HG03175 (cell line): ENCODE measurements around the gene NARF.
"Not testable (repeated sequence)": the region's sequence is repeated elsewhere in the genome, so short reads cannot be mapped to it uniquely, and the experiment has no call there.

Experiments used
- ATAC-seq: cut with Tn5 transposase; IDR thresholded peaks from one replicate; pipeline ENCODE4 v1.9.1; 2021; ENCODE audit warnings: mild to moderate bottlenecking, moderate library complexity; ENCODE audit not compliant: unreplicated experiment

The NARF gene

DNA sequence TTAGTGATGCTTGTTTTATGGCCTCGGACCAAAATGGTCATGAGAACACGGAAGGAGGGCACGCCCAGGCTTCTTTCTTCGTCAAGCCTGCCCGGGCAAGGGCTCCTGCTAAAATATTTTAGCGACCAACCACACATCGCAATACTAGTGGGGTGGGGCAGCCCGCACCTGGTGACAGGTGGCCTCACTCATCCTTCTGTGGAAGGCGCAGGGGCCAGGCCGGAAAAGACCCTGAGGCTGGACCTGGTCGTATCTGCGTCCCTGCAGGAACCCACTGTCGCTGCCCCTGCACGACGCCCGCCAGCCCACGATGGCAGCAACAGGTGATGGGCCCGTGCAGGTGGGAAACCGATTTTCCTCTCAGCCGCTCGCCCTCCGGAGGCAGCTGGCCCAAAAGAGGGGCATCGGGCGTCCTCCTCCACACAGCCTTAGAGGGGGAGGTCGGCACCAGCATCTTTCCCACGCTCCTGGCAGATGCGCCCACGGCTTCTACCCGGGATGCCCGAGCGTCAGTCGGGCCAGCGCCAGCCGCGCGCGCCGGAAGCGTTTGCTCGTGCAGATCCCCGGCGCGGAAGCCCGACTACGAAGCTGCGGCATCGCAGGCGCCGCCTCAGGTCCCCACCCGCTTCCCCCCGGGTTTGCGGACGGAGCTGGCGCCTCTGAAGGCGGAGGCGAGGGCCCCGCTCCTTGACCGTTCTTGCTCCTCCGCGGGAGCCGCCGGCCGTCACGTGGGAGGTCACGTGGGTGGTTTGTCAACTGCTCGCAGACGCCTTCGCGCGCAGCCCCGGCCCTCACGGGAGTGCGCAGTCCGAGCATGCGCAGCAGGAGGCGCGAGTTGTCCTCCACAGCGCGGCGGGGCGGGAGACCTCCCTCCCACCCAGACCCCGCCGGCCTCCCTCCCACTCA, 38.2 kb downstream of the NARF start:
- peak; percentile 69 for ATAC-seq

- no peak for ATAC-seq
Measured at GRCh38 chr17:82497483-82498405, 39.2 kb downstream of the NARF start.

DNA sequence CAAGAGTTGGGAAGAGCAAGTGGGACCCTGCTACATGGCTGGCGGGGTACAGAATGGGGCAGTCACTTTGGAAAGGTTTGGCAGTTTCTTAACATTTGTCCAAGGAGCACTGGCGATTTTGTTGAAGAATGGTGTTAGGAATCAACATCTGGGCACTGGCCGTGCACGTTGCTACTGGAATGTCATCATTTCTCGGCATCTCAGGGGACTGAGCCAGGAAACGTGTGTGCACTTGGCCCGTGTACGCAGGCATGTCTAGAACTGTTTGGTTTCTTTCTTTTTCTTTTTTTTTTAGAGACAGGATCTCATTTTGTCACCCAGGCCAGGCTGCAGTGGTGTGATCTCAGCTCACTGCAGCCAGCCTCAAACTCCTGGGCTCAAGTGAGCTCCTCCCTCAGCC, 43.7 kb downstream of the NARF start:
- no peak for ATAC-seq

GRCh38 chr17:82503094-82503727, 44.7 kb downstream of the NARF start:
- no peak for ATAC-seq

- no peak for ATAC-seq
Measured at GRCh38 chr17:82503728-82504308, 45.3 kb downstream of the NARF start.

DNA sequence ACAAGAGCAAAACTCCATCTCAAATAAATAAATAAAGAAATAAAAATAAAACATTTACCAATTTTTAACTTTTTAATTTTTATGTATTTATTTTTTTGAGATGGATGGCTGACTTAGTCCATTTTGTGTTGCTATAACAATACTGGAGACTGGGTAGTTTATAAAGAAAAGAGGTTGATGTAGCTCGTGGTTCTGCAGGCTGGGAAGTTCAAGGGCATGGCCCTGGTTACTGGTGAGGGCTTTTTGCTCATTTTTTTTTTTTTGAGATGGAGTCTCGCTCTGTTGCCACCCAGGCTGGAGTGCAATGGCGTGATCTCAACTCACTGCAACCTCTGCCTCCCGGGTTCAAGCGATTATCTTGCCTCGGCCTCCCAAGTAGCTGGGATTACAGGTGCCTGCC, 46.8 kb downstream of the NARF start:
- no peak for ATAC-seq

GRCh38 chr17:82506402-82506801, 47.9 kb downstream of the NARF start:
- peak; percentile 93 for ATAC-seq

DNA sequence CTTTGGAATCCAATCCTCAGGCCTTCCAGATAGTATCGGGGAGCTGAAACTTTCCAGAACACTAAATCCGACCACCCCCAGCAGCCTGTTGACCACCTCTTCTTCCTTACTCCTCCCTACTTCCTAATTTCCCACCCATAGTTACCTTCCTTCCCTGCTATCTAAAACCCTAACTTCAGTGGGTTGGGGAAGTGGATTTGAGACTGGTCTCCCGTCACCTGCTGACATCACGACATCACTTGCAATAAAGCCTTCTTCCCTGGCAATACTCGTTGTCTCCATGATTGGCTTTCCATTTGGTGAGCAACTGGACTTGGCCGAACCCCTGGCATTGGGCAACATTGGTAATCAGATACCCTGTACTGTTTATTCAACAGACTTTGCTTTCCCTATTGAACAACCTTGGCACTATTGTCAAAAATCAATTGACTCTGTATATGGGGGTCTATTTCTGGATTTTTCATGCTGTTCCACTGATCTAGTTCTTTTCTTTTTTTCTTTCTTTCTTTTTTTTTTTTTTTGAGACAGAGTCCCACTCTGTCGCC, 49.2 kb downstream of the NARF start:
- no peak for ATAC-seq

- ATAC-seq, result not testable (repeated sequence)
Measured at GRCh38 chr17:82511642-82512041, 53.1 kb downstream of the NARF start.

- ATAC-seq, result not testable (repeated sequence)
Measured at GRCh38 chr17:82513864-82514263, 55.3 kb downstream of the NARF start.

DNA sequence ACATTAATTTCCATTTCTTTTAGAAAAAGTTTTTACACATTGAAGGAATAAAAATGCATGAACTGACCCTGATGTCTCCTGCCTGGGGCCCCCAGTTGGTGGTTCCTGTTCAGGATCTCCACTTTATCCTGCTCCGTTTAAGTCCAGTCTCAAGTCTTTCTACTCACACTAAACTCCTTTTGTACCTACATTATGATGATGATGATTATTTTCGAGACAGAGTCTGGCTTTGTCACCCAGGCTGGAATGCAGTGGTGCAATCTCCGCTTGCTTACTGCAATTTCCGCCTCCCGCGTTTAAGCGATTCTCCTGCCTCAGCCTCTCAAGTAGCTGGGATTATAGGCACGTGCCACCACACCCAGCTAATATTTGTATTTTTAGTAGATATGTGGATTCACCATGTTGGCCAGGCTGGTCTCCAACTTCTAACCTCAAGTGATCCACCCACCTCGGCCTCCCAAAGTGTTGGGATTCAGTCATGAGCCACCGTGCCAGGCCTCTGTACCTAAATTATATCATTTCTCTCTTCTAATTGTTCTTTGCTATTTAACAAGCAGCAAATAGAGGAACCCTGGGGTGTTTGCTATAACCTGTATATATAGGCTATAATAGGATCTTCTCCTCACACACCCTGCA, 58.8 kb downstream of the NARF start:
- ATAC-seq, result no peak

DNA sequence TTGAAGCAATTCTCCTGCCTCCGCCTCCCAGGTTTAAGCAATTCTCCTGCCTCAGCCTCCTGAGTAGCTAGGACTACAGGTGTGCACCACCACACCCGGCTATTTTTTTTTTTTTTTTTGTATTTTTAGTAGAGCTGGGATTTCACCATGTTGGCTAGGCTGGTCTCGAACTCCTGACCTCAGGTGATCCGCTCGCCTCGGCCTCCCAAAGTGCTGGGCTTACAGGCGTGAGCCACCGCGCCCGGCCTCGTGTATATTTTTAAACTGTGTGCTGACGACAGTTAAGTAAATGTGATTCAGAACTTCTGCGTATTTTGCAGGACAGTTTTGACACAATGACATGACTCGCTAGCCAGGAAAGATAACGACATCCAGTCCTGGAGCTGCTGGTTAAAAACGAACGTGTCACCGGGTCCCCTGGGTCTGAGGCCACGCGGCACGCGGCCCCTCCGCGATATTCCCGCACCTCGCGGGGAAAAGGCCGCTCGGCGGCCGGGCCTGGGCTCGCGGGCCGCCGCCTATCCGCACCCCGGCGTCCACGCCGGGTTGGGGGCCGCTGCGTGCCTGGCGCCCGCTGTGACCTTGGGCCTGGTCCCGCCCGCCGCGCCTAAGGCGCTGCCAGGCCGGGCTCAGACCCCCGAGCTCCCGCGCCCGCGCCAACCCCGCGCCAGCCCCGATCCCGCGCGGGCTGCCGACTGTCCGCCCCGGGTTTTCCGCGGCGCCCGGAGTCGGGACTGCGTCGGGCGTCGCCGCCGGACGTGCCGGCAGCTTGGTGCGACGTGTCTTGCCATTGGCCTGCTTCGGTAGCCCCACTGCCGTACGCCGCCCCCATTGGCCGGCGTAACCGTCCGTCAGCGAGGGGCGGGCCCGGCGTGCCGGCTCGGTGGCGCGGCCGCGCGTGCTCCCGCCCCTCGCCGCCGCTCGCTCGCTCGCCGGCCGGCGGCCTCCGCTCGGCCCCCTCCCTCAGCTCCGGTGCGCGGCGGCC, 60.6 kb downstream of the NARF start, which contains the start of gene FOXK2:
FOXK2 (plus strand) TSS at position 907 of the 985 bp plus-strand sequence. CDS start 157 bp downstream, outside the sequence.
- ATAC-seq, result peak; percentile 94

DNA sequence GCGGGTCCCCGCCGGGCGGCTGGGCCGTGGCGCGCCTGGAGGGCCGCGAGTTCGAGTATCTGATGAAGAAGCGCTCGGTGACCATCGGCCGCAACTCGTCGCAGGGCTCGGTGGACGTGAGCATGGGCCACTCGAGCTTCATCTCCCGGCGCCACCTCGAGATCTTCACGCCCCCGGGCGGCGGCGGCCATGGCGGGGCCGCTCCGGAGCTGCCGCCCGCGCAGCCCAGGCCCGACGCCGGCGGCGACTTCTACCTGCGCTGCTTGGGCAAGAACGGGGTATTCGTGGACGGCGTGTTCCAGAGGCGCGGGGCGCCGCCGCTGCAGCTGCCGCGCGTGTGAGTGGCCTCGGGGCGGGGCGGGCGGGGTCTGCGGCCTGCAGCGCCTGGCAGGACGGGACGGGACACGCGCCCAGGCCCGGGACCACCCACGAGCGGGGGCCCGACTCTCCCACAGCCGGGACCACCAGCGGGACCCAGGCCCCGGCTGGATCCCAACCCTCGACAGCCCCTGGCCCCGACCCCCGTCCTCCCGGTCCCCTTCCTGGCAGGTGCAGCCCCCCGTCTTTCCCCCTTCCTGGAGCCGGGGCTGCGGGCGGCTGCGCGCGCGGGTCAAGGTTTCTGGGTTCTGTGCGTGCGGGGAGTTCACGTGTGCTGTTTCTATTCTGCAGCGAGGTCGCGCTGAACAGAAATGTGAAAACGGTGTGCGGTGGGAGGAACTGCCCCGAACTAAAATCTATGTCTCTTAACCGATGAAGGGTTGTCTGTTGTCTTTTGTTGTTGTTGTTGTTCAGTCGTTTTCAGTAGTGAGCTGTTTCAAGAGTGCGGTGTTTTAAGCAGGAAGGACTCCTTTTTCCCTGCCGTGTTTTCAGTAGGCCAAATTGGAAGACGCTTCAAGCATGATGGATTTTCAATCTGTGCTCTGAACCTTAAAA, 61.7 kb downstream of the NARF start:
- ATAC-seq, result no peak

GRCh38 chr17:82524540-82524939, 66.0 kb downstream of the NARF start:
- no peak for ATAC-seq

GRCh38 chr17:82525712-82526111, 67.2 kb downstream of the NARF start:
- ATAC-seq, result no peak

DNA sequence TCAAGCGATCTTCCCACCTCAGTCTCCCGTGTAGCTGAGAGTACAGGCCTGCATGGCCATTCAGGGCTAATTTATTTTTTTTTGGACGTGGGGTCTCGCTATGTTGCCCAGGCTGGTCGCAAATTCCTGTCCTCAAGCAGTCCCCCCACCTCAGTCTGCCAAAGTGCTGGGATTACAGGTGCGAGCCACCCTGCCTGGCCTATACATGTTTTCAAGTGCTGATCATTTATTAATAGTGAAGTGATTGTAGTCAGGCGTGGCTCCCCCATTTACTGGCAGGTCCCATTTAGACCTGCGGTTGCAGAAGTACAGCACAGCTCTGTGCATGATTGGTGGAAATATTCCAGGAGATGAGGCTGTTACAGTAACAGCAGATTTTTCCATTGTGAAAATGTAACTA, 69.4 kb downstream of the NARF start:
- no peak for ATAC-seq

DNA sequence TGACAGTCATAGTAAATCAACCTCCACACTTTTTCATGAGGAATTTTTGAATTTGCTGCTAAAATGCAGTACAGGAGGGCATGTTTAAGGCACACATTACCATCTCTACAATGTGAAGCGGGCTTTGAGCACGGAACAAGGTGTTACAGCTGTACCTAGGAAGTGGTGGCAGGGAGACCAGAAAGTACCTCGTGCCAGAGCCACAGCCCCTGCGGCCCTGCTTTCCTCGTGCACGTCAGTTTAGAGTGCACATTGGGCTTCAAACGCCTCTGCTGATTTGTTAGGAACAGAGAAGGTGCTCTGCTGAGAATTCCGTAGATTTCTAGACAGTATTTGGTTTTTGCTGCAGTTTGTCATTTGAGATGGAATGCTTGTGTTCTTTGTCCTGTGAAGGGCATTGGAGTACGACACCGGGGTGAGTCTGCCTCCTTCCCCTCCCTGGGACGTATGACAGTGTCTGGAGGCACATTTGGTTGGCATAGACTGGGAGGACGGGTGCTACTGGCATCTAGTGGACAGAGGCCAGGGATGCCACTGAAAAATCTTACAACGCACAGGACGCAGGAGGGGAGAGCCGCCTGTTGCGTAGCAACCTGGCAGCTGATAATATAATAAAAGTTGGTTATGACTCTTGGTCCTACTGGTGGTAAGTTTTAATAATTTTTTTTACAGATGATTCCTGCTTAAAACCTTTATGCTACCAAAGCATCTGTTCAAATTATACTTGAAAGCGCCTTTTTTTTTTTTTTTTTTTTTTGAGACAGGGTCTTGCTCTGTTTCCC, 70.1 kb downstream of the NARF start:
- ATAC-seq, result no peak
